Neuronal stem cell (in vitro differentiated cells): ENCODE measurements around the gene ADCY7.
A peak's percentile ranks its signal among the peaks of the same experiment; 100 is the strongest.

Experiments used
- DNase-seq: peaks from one replicate; pipeline ENCODE4 v3.0.0-alpha.2; 2013; ENCODE audit warnings: low spot score
- H2AFZ ChIP-seq: one replicate; pipeline ENCODE4 v1.6.1; 2013; ENCODE audit warnings: mild to moderate bottlenecking, low read length, inconsistent platforms
- H2AK5ac ChIP-seq: 2 replicates; pipeline ENCODE4 v1.6.1; 2013; ENCODE audit warnings: low read depth, mild to moderate bottlenecking, inconsistent platforms, low read length, moderate library complexity, mixed read lengths
- H2BK120ac ChIP-seq: 2 replicates; pipeline ENCODE4 v1.6.1; 2013; ENCODE audit warnings: low read depth, mild to moderate bottlenecking, inconsistent platforms, low read length, moderate library complexity, mixed read lengths
- H2BK12ac ChIP-seq: one replicate; pipeline ENCODE4 v1.6.1; 2013; ENCODE audit warnings: low read length, inconsistent platforms
- H2BK15ac ChIP-seq: 2 replicates; pipeline ENCODE4 v1.6.1; 2013; ENCODE audit warnings: mild to moderate bottlenecking, low read length, inconsistent platforms, mixed read lengths
- H2BK5ac ChIP-seq: one replicate; pipeline ENCODE4 v1.6.1; 2013; ENCODE audit warnings: inconsistent platforms, mild to moderate bottlenecking, low read length, moderate library complexity
- H3K14ac ChIP-seq: one replicate; pipeline ENCODE4 v1.6.1; 2013; ENCODE audit warnings: low read length, inconsistent platforms
- H3K18ac ChIP-seq: 2 replicates; pipeline ENCODE4 v1.6.1; 2013; ENCODE audit warnings: low read length, inconsistent platforms
- H3K23ac ChIP-seq: 2 replicates; pipeline ENCODE4 v1.6.1; 2013; ENCODE audit warnings: low read depth, mild to moderate bottlenecking, mixed read lengths, low read length, inconsistent platforms; ENCODE audit not compliant: poor library complexity
- H3K27ac ChIP-seq: replicated peaks from 3 replicates; pipeline ENCODE4 v1.5.1; 2013; ENCODE audit warnings: low read length, inconsistent platforms
- H3K27me3 ChIP-seq, 3 experiments: 2 replicates each; pipeline ENCODE4 v1.6.1; 2013; ENCODE audit warnings: low read length in 3 of 3, mild to moderate bottlenecking in 2 of 3, inconsistent platforms in 1 of 3, low read depth in 1 of 3, mixed read lengths in 1 of 3, moderate library complexity in 1 of 3; ENCODE audit not compliant: control insufficient read depth in 3 of 3, insufficient read depth in 3 of 3
- H3K36me3 ChIP-seq, 2 donors: replicated peaks in 1 of 2; 2 replicates each; pipeline ENCODE4 v1.6.1; 2013; ENCODE audit warnings: low read length in 2 of 2; ENCODE audit not compliant: control insufficient read depth in 2 of 2, insufficient read depth in 2 of 2
- H3K4ac ChIP-seq: 2 replicates; pipeline ENCODE4 v1.6.1; 2013; ENCODE audit warnings: inconsistent platforms, mild to moderate bottlenecking, low read length, moderate library complexity
- H3K4me1 ChIP-seq, 2 donors: 1 replicate in 1 of 2; 2 replicates in 1 of 2; pipeline ENCODE4 v1.6.1; 2013; ENCODE audit warnings: low read length in 2 of 2, low read depth in 1 of 2; ENCODE audit not compliant: control insufficient read depth in 2 of 2, insufficient read depth in 1 of 2
- H3K4me2 ChIP-seq: one replicate; pipeline ENCODE4 v1.6.1; 2013; ENCODE audit warnings: mild to moderate bottlenecking, low read length, inconsistent platforms; ENCODE audit not compliant: insufficient read depth, poor library complexity, severe bottlenecking
- H3K4me3 ChIP-seq, 2 donors: 2 replicates each; pipeline ENCODE4 v1.5.1; 2013; ENCODE audit warnings: low read length in 2 of 2, mild to moderate bottlenecking in 2 of 2, inconsistent platforms in 1 of 2, moderate library complexity in 1 of 2
- H3K79me1 ChIP-seq: one replicate; pipeline ENCODE4 v1.6.1; 2013; ENCODE audit warnings: low read depth, mild to moderate bottlenecking, inconsistent platforms, low read length, moderate library complexity
- H3K9ac ChIP-seq: one replicate; pipeline ENCODE4 v1.6.1; 2013; ENCODE audit warnings: mild to moderate bottlenecking, low read depth, low read length, inconsistent platforms; ENCODE audit not compliant: poor library complexity
- H3K9me3 ChIP-seq, 2 donors: replicated peaks in 1 of 2; 2 replicates each; pipeline versions ENCODE3 to v1.6.1; 2013; ENCODE audit warnings: low read length in 2 of 2, mild to moderate bottlenecking in 2 of 2, inconsistent platforms in 1 of 2, low read depth in 1 of 2, mixed read lengths in 1 of 2, moderate library complexity in 1 of 2; ENCODE audit not compliant: control insufficient read depth in 2 of 2, insufficient read depth in 1 of 2
- H4K8ac ChIP-seq: one replicate; pipeline ENCODE4 v1.6.1; 2013; ENCODE audit warnings: low read depth, mild to moderate bottlenecking, inconsistent platforms, low read length, moderate library complexity
- H4K91ac ChIP-seq: one replicate; pipeline ENCODE4 v1.6.1; 2013; ENCODE audit warnings: low read length, low read depth, mild to moderate bottlenecking, inconsistent platforms; ENCODE audit not compliant: poor library complexity
- WGBS, 2 donors: extraction: QIAGEN DNeasy Blood & Tissue Kit; methylation state at CpG; one replicate each; pipeline ENCODE4 v1.1.7; 2013; ENCODE audit warnings: missing lambda C conversion rate in 2 of 2, mixed read lengths in 1 of 2; ENCODE audit not compliant: insufficient read length in 2 of 2, insufficient replicate concordance in 1 of 2; ENCODE audit errors: extremely low coverage in 2 of 2; 5-methylcytosine and 5-hydroxymethylcytosine counted together

The ADCY7 gene

DNA sequence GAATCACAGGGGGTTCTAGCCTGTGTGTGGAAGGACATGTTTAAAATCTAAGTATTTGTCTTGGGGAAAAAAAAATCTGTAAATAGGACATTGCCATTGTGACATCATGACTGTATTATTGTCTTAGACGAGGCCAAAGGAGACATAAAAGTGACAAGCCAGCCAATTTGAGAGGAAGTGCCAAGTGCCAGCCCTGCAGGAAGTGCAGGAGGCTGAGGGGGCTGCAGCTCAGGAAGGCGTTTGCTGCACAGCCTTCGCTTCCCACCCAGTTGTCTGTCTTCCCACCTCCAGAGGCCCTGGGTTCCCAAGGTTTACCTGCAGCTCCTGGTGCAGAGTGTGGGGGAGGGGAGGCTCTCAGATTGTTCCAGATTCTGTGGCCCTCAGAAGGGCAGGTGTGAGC, 1.3 kb downstream of the ADCY7 start:
- no peak overlapping the region for H2BK12ac ChIP-seq
- peaks cover 0 to under 1% (median 0%) of the 10 kb centered on the region in 3 experiments for H3K27me3 ChIP-seq
- no peak overlapping the region for H2AFZ ChIP-seq
- no peaks in the 10 kb centered on the region for H3K79me1 ChIP-seq
- no peak overlapping the region for H3K18ac ChIP-seq
- no peak overlapping the region for H3K14ac ChIP-seq
- H2AK5ac ChIP-seq: no peak overlapping the region
- H4K8ac ChIP-seq: no peak overlapping the region
- H3K36me3 ChIP-seq: no peaks in the 10 kb centered on the region
- no peak overlapping the region for H3K4me2 ChIP-seq
- DNase-seq: no peak
- no peak overlapping the region for H3K27ac ChIP-seq
- no peak overlapping the region for H3K4me3 ChIP-seq
- H2BK15ac ChIP-seq: no peak overlapping the region
- WGBS, 2 donors: no CpG with 5 or more reads among the region's 3 CpGs
- H2BK120ac ChIP-seq: no peak overlapping the region
- no peak overlapping the region for H2BK5ac ChIP-seq
- H3K9ac ChIP-seq: no peak overlapping the region
- H4K91ac ChIP-seq: no peak overlapping the region
- no peak overlapping the region for H3K23ac ChIP-seq
- H3K4ac ChIP-seq: no peak overlapping the region
- H3K4me1 ChIP-seq: peaks cover 4 to 5% of the 10 kb centered on the region in 2 donors
- H3K9me3 ChIP-seq: no peaks in the 10 kb centered on the region

DNA sequence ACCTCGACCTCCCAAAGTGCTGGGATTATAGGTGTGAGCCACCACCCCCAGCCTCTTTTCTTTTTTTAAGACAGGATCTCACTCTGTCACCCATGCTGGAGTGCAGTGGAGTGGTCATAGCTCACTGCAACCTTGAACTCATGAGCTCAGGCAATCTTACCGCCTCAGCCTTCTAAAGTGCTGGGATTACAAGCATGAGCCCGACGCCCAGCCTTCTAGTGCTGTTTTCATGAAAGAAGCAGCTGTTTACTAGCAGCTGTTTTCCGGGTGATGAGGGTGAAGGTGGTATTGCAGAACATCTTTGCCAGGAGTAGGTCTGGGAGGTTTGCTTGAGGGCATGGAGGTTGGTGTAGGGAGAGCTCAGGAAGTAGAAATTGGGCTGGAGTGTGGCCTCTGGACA, 2.0 kb downstream of the ADCY7 start:
- Histone ChIP-seq H3K14ac (no peak overlapping the region), H2AFZ (no peak overlapping the region), H3K18ac (no peak overlapping the region), H3K23ac (no peak overlapping the region), H2BK120ac (no peak overlapping the region), H2BK5ac (no peak overlapping the region), H3K9ac (no peak overlapping the region), H4K91ac (no peak overlapping the region), H2AK5ac (no peak overlapping the region), H2BK15ac (no peak overlapping the region), H3K79me1 (no peaks in the 10 kb centered on the region), H3K4me2 (no peak overlapping the region), H3K9me3 (no peaks in the 10 kb centered on the region), H3K4me1 (peaks cover 4 to 5% of the 10 kb centered on the region in 2 donors), H3K27ac (no peak overlapping the region), H4K8ac (no peak overlapping the region), H3K36me3 (no peaks in the 10 kb centered on the region), H3K4ac (no peak overlapping the region), H2BK12ac (no peak overlapping the region), H3K27me3 (no peaks in the 10 kb centered on the region), H3K4me3 (no peak overlapping the region)
- no peak for DNase-seq
- WGBS, 2 donors: no CpG with 5 or more reads among the region's 5 CpGs

DNA sequence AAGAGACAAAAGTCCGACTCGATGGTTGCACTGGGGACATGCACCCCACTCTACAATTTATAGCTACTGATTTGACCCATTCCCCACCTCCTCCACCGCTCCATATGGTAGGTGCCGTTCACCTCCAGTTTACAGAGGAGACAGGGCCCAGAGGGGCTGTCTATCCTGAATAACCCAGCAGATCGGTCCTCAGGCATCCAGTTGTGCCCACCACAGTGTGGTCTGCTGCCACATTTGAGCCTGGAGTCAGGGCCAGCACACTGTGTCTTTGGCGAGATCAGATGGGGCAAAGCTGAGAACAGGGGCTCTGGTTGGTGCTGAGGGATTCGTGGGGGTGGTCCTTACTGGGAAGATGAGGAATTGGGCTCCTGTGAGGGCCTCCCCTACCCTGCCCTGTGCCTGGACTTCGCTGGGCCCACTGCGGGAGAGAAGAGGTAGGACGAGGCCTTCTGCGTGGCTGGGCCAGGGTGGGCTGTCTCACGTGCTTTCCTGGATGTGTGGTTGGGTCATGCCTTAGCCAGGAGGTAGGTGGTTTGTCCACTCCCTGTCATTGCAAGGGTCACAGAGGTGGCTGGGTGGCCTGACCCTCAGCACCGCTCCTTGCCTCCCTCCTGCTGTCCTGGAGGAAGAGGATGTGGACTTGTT, 2.8 kb downstream of the ADCY7 start:
- H2BK5ac ChIP-seq: no peak overlapping the region
- no peak overlapping the region for H2AFZ ChIP-seq
- no peak overlapping the region for H3K23ac ChIP-seq
- H3K4me3 ChIP-seq: no peak overlapping the region
- H3K27me3 ChIP-seq: no peaks in the 10 kb centered on the region
- H3K79me1 ChIP-seq: no peaks in the 10 kb centered on the region
- H2BK120ac ChIP-seq: no peak overlapping the region
- no peak overlapping the region for H3K4ac ChIP-seq
- DNase-seq: no peak
- no peaks in the 10 kb centered on the region for H3K9me3 ChIP-seq
- no peak overlapping the region for H4K91ac ChIP-seq
- H3K4me2 ChIP-seq: no peak overlapping the region
- no peaks in the 10 kb centered on the region for H3K36me3 ChIP-seq
- peak overlapping the region; percentile 49 for H2BK15ac ChIP-seq
- WGBS, 2 donors: no CpG with 5 or more reads among the region's 13 CpGs
- H3K4me1 ChIP-seq: peaks cover 4 to 5% of the 10 kb centered on the region in 2 donors
- H2BK12ac ChIP-seq: no peak overlapping the region
- H4K8ac ChIP-seq: no peak overlapping the region
- H3K18ac ChIP-seq: peak overlapping the region; percentile 24
- no peak overlapping the region for H3K27ac ChIP-seq
- peak overlapping the region; percentile 47 for H3K14ac ChIP-seq
- H3K9ac ChIP-seq: peak overlapping the region; percentile 30
- peak overlapping the region; percentile 36 for H2AK5ac ChIP-seq

DNA sequence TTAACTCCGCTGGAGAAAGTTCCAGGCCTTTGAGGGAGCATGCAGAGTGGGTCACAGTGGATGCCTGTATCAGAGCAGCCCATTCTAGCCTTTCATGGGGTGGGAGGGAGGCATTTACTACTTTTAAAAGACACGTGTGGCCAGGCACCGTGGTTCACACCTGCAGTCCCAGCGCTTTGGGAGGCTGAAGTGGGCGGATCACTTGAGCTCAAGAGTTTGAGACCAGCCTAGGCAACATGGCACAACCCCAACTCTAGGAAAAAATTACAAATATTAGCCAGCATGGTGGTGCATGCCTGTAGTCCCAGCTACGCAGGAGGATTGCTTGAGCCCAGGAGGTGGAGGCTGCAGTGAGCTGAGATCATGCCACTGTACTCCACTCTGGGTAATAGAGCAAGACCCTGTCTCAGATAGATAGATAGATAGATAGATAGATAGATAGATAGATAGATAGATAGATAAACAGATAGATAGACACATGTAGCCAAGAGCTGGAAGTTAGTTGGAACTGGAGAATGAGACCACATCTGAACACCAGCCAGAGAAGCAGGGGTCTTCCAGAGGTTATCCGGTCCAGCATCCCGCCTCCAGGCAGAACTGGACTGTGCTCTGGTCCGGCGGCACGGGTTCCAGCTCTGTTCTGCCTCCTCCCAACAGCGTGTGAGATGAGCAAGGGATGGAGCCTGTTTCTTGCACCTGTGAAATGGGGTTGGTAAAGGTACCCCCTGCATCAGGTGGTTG, 3.6 kb downstream of the ADCY7 start:
- no peak overlapping the region for H4K91ac ChIP-seq
- H3K18ac ChIP-seq: peak overlapping the region; percentile 41
- no peak overlapping the region for H2AFZ ChIP-seq
- H3K79me1 ChIP-seq: no peaks in the 10 kb centered on the region
- H2BK120ac ChIP-seq: no peak overlapping the region
- H3K4me3 ChIP-seq: no peak overlapping the region
- no peak for DNase-seq
- no peak overlapping the region for H2BK12ac ChIP-seq
- no peaks in the 10 kb centered on the region for H3K36me3 ChIP-seq
- no CpG with 5 or more reads among the region's 12 CpGs for WGBS, 2 donors
- H3K4ac ChIP-seq: no peak overlapping the region
- peaks cover 4 to 5% of the 10 kb centered on the region in 2 donors for H3K4me1 ChIP-seq
- no peaks in the 10 kb centered on the region for H3K27me3 ChIP-seq
- peak overlapping the region; percentile 50 for H2AK5ac ChIP-seq
- H2BK15ac ChIP-seq: no peak overlapping the region
- no peak overlapping the region for H3K9ac ChIP-seq
- H3K27ac ChIP-seq: no peak overlapping the region
- no peak overlapping the region for H3K4me2 ChIP-seq
- H3K9me3 ChIP-seq: no peaks in the 10 kb centered on the region
- peak overlapping the region; percentile 47 for H3K14ac ChIP-seq
- H2BK5ac ChIP-seq: no peak overlapping the region
- H3K23ac ChIP-seq: peak overlapping the region; percentile 66
- no peak overlapping the region for H4K8ac ChIP-seq
